NCI-H2081 (cell line): ENCODE results near the gene CFAP46.

Experiments
- DNase-seq, 2 experiments: peaks; one replicate each; lab custom pipeline; 2025; lab: John Stamatoyannopoulos, UW

CFAP46 gene

DNA sequence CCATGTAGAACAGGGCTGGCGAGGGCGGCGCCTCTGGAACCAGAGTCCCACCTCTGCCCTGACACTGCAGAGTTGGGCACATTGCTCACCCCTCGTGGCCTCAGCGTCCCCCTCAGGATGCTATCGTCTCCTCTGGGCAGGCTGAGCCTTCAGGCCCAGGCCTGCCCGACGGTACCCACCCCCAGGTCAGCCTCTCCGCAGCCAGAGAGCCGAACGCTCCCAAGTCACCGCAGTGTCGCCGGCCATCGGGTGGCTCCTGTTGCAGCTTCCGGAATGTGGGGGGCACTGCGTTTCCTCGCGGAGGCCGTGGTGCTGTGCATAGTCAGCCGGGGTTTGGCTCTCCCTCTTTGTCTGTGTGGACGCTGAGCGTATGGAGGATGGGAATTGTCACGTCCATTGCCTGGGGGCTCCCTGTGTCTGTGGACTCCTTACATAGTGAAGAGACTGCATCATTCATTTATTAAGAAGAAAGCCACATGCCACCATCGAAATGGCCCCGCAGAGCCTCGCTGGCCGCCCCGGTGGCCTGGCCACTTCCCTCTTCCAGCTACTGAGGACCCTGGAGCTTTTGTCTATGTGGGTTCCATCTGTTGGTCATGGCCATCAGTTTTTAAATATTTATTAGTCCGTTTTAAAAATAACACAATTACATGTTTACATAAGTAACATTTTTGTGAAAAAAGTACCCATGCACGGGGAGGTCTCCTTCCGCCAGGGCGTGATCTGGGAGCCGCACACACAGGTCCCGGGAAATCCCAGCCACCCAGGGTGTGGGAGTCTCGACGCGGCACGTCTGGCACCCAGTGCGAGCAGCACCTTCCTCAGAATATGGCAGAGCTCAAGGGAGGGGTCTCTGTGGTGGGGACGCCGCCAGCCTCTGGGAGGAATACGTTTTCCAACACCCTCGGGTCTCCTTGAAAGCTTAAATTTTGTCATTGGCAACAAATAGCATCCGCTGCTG lies 172.0 kb downstream of the CFAP46 start:
- no peak for DNase-seq

DNA sequence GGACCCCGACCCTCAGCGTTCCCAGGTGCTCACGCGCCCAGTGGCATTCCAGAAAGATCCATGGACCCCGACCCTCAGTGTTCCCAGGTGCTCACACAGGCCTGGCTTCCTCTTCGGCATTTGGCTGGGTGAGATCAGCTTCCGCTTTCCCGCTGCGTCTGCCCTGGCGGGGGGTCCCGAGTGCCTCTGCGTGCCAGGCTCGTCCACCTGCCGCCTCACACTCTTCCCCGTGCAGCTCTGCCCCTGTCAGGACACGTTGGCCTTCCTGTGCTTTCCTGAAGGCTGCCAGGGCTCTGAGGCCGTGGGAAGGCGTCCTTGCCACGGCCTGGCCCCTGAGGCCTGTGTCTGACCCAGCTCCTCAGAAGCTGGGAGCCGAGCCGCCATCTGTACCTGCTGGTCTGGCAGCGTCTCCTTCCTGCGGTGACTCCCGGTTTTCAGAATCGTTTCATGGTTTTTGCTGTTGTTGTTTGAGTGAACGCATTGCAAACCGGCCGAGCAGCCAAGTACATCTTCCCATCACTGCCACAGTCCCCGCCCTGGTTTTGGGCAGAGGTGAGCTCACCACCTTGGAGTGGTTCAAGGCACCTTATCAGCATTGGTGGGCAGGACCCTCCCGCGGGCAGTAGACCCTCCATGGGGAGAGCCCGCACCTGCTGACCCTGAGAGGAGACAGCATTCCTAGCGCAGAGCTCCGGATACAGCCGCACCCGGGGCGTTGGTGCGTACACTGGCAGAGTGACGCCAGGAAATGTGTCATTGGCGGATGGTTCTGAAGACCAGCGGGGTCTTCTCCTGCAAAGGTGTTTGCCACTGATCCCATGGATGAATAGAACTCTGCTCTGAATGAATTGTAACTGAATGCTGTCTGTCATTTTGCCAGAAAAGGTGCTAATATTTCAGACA lies 173.8 kb downstream of the CFAP46 start:
- DNase-seq = no peak

DNA sequence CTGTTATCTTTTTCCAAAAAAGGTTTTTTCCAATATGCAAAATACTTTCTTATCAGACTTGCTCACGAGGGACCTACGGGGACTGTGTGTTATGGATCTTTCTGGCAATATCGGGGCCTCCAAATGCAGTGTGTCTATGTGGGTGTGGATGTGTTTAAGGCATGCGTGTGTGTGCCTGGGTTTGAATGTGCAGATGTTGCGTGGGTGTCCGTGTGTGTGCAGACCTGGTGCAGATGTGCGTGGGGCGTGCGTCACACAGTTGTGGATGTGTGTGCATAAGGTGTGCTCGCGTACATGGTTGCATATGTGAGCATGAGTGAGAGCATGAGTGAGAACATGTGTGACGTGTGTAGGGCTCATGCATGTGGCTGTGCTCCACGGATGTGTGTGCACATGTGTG lies 176.1 kb downstream of the CFAP46 start:
- no peak for DNase-seq

DNA sequence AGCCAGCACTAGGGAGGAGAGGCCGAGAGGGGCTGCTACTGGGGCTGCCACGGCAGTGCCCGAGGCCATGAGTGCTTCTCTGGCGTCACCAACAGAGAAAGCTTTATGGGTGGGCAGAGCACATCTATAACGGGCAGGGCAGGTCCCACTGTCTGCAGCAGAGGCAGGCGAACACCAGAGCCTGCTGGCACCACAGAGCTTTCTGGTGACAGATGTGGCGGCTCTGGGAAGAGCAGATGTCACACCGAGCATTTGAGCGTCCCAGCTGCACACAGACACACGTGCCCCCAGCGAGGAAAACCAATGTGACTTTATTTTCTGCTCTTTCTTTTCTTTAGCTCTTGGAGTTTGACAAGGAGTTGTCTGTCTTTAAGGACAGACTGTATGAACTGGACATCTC lies 176.9 kb downstream of the CFAP46 start:
- DNase-seq = no peak

DNA sequence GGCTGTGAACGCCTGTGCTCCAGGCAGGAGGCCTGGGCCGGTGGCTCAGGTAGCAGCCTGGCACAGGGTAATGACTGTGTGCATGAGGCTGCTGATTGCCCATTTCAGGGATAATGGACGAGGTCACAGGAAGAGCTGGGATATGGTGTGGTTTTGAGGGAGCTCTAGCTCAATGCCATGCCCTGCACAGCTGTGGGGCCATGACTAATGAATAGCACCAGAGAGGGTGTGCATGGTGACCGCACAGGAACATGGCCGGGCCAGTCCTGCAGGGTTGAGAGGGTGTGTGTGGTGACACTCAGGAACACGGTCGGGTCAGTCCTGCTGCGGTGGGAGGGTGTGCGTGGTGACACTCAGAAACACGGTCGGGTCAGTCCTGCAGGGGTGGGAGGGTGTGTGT lies 178.3 kb downstream of the CFAP46 start:
- no peak for DNase-seq

DNA sequence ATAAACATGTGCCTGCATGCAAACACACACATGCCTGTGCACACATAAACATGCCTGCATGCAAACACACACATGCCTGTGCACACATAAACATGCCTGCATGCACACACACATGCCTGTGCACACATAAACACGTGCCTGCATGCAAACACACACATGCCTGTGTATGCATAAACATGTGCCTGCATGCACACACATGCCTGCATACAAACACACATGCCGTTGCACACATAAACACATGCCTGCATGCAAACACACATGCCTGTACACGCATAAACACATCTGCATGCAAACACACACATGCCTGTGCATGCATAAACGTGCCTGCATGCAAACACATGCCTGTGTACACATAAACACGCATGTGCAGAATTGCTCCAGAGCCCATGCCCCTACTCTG lies 178.8 kb downstream of the CFAP46 start:
- no peak for DNase-seq

DNA sequence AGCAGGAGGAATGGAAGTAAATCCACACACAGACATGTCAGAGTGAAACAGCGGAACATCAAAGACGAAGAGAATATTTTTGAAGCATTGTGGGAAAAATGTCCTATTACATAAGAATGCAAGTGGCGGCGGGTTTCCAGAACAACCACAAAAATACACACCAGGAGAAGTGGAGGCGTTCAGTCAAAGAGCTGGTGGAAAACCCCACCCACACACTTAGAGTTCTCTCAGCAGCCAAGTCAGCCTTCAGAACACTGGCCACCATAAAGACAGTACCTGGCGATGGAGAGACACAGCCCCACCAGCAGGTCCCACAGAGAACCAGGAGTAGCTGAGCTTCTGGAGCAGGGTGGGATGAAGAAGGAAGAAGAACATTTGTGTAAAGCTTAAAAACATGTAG lies 180.1 kb downstream of the CFAP46 start:
- DNase-seq = no peak

DNA sequence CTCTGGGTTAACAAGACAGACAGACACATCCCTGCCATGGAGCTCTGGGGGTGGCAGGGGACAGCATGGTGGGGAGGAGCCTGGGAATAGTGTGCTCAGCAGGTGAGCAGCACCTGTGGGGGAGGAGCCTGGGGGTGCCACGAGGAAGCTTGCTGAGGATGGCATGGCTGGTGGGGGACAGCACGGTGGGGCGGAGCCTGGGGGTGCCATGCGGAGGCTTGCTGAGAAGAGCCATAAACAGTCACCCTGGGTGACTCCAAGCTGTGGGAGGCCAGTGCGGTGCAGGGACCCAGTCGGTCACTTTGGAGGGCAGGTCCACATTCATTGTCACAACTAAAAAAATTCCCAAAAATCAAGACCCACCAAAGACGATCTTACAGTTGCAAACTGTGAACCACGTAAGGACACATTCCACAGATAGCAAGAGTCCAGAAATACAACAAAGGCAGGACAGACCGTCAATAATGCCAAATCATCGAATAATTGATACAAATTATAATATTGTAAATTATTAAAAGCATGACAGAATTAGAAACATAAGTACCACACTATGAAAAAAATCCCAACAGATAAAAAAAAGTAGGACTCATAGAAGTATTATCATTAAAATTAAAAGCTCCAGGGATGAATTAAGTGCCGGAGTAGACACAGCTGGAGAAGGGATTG lies 180.8 kb downstream of the CFAP46 start:
- DNase-seq = no peak

DNA sequence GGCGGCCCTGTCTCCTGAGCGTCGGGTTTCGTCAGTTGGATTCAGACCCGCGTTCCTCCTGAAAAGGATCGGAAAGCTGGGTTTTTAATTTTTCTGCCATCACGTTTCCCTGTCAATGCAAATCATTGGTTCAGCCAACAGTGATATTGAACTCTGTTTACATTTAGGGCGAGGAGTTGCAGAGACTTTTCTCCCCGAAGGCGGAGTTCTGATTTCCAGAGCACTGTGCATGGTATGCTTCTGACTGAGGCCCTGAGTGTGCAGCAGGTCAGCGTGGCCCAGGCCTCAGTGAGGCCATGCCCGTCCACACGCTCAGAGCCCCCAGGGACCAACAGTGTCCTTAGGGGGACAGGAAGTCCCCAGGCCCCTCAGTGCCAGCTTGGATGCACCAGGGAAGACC lies 183.5 kb downstream of the CFAP46 start:
- DNase-seq = no peak
